IPS-18c (cell line): ENCODE measurements around the gene POC1A.
"Not testable (repeated sequence)": the region's sequence is repeated elsewhere in the genome, so short reads cannot be mapped to it uniquely, and the experiment has no call there.

ENCODE experiments used
- H3K4me3 ChIP-seq: 2 replicates; pipeline ENCODE4 v1.7.0; 2013; ENCODE audit warnings: low read depth, mild to moderate bottlenecking, low read length, moderate library complexity; ENCODE audit not compliant: insufficient read depth
- H3K9me3 ChIP-seq: one replicate; pipeline ENCODE4 v1.6.1; 2013; ENCODE audit warnings: mild to moderate bottlenecking, low read length, moderate library complexity; ENCODE audit not compliant: control insufficient read depth, insufficient read depth

Gene POC1A

DNA sequence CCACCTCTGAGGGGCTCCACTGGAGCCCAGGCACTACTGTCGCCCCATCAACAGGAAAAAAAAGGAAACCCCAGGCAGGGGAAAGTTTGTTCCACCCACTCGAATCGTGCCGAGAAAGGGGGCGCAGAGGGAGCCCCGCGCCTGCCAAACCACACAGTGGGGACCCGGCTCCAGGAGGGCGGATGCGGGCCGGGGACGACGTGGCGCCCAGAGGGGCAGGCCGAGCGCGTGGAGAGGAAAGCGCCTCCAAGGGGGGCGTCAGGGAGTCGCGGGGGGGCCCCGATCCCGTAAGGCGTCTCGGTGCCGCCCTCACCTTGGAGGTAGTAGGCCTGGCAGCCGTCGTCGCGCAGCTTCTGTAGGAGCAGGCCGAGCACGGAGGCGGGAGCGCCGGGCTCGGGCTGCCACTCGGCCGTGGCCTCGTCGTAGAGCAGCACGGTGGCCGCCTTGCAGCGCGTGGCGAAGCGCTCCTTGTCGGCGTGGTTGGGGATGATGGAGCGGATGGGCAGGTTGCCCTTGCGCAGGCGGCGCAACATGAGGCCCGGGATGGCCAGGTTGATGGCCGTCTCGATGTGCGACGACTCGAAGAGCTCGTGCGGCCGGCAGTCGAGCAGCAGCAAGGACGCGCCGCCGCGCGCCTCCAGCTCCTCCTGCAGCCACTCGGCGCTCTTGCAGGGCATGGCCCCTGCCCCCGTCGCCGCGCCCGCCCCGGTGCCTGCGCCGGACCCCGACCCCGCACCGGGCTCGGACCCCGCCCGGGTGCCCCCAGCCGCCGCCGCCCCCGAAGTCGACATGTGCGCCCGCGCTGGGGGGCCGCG lies 98.5 kb downstream of the POC1A start:
- Histone ChIP-seq H3K9me3 (no peaks in the 10 kb centered on the region), H3K4me3 (peak overlapping the region; percentile 57)

GRCh38 chr3:52054661-52055511 lies 99.3 kb downstream of the POC1A start:
- Histone ChIP-seq H3K9me3 (no peaks in the 10 kb centered on the region), H3K4me3 (peak overlapping the region; percentile 57)

GRCh38 chr3:52053307-52054304 lies 100.6 kb downstream of the POC1A start:
- no peak overlapping the region; the same call in 1 of the 2 replicates for H3K4me3 ChIP-seq

DNA sequence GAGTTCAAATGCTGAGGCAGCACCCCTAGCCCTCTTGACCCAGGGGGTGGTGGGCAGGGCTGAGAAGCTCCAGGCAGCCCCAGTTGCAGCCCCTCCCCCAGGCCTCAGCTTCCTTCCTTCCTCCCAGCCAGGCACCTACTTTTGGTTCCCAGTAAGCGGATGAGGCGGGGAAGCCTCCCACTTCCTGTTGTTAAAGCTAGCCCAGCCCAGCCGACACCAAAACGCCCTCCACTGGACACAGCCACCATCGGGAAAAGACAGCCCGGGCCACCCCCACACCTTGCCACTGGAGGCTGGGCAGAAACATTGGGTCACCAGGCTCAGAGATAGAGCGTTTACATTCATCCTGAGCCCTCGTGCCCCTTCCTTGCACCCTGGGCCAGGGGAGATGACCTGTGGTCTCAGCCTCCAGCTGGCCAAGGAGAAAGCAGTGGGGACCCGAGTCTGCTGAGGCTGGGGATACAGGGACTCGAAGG lies 101.4 kb downstream of the POC1A start:
- Histone ChIP-seq H3K4me3 (no peak overlapping the region), H3K9me3 (no peaks in the 10 kb centered on the region)

More at GRCh38 chr3:52053307-52054304, 100.6 kb downstream of the POC1A start:
- H3K9me3 ChIP-seq, result no peaks in the 10 kb centered on the region

DNA sequence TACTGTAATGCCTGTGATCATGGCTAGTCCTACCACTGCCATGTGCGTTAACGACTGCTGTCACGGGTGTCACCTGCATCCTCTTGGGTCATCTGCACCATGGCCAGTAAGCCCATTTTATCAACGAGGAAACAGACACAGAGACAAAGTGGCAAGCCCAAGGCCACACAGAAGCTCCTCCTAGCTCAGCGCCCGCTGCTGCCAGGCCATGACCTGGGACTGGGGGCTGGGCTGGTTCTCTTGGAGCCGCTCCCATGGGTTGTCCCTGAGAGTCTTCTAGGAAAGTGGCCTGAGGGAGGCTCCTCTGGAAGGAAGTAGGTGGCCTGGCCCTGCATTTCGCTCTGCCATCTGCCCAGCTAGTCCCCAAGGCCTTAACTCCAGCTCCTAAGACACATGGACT lies 102.8 kb downstream of the POC1A start:
- Histone ChIP-seq H3K4me3 (no peak overlapping the region), H3K9me3 (no peaks in the 10 kb centered on the region)

DNA sequence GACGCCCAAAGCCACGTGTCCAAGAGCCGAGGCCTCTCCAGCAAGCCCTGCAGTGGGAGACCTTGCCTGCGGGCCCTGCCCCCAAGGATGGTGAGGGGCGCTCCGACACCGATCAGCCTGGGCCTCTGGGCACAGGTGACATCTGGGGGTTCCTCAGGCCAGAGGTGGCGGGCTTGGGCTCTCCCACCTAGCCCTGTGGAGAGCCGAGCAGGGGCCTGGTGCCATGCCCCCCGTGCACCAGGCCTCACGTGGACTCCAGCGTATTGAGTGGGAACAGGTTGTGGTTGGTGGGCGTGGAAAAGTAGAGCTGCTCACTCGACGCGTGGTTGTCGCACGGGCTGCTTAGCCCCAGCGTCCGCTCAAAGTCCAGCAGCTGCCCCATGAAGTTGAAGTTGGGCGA lies 103.7 kb downstream of the POC1A start:
- Histone ChIP-seq H3K9me3 (no peaks in the 10 kb centered on the region), H3K4me3 (no peak overlapping the region)

DNA sequence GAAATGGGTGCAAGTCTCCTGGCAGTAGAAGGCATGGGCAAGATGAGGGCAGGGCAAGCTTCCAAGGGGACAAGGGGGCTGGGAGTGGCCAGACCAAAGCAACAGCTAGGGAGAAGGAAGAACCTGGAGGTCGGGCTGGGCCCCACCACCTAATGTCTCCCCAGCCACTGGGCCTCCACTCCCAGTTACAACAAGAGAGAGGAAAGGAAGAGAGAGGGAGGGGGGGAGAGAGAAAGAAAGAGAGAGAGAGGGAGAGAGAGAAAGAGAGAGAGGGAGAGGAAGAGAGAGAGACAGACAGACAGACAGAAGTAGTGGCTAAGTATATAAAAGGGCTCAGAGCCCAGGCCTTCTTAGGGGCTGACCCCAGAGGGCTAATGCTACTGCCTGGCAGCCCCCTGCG lies 104.7 kb downstream of the POC1A start:
- no peak overlapping the region for H3K4me3 ChIP-seq
- H3K9me3 ChIP-seq, result no peaks in the 10 kb centered on the region

GRCh38 chr3:52047295-52047960 lies 106.8 kb downstream of the POC1A start:
- Histone ChIP-seq H3K4me3 (no peak overlapping the region), H3K9me3 (no peaks in the 10 kb centered on the region)

GRCh38 chr3:52046902-52047239 lies 107.4 kb downstream of the POC1A start:
- H3K9me3 ChIP-seq, result no peaks in the 10 kb centered on the region

GRCh38 chr3:52046186-52046901 lies 107.9 kb downstream of the POC1A start:
- Histone ChIP-seq H3K9me3 (no peaks in the 10 kb centered on the region), H3K4me3 (no peak overlapping the region)

More at GRCh38 chr3:52046902-52047239, 107.4 kb downstream of the POC1A start:
- no peak overlapping the region for H3K4me3 ChIP-seq

DNA sequence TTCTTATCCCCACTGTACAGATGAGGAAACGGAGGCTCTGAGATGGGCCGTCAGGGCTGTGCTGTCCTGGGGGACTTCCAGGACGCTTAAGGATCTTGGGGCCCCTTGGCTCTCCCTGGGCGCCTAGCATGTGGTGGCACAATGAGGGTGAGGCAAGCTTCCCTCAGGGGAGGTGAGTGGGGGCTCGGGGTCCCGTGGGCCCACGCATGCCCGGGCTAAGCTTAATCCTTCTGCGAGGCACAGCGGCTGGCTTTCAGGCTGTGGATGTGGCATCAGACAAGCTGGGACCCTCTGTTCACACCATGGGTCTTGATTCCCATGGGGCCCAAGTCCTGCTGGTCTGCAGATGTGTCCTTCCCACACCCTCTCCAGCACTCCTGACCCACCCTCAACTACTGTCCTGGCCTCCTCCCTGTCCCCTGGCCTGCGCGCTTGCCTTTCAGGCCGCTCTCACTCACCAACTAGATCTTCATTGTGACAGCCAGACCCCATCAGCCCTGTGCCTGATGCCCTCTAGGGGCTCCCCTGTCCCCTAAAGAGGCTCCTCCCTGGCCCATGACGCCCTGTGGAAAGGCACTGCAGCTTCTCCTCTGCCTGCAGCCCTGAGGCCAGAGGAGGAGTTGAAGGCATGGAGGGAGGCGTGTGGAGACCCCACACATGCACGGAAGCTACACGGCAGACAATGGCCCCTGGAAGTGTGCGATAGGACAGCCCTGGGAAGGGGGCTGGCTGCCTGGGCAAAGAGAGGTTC lies 109.2 kb downstream of the POC1A start:
- no peaks in the 10 kb centered on the region for H3K9me3 ChIP-seq
- no peak overlapping the region for H3K4me3 ChIP-seq

DNA sequence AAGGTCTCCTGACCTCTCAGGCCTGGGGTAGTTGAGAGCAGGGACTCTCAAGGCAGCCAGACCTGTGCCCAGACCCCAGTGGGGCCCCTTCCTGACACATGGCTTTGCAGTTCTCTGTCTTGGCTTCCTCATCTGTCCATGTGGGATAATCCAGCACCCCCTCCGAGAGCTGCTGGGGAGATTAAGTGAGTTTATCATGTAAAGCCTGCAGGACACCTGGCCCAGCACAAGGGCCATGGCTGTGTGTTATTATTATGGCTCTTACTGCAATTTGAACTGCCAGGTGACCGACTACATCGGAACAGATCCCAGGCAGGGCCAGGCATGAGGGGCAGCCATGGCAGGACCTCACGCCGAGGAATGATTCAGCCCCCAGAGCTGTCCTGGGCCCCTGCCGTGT lies 110.5 kb downstream of the POC1A start:
- H3K4me3 ChIP-seq, result no peak overlapping the region
- H3K9me3 ChIP-seq, result no peaks in the 10 kb centered on the region

- not testable (repeated sequence) for H3K4me3 ChIP-seq, H3K9me3 ChIP-seq
These were observed 111.2 kb downstream of the POC1A start for GRCh38 chr3:52043039-52043438.

- H3K9me3 ChIP-seq, result no peaks in the 10 kb centered on the region
- no peak overlapping the region for H3K4me3 ChIP-seq
These were observed 113.0 kb downstream of the POC1A start for GRCh38 chr3:52041118-52041731.

- Histone ChIP-seq H3K4me3 (no peak overlapping the region), H3K9me3 (no peaks in the 10 kb centered on the region)
These were observed 113.6 kb downstream of the POC1A start for GRCh38 chr3:52040600-52040999.
